Activated gamma-delta T cell treated with anti-CD3 and anti-CD28 coated beads, Interleukin-2, amount 50 U/mL, for 16 hours (primary cell): Measurements from ENCODE around the gene DNM2.
"Not testable (repeated sequence)": the region's sequence is repeated elsewhere in the genome, so short reads cannot be mapped to it uniquely, and the experiment has no call there.

Experiments
- DNase-seq: peaks from one replicate; pipeline ENCODE4 v3.0.0-alpha.2; 2020; ENCODE audit warnings: low read depth

The DNM2 gene

DNA sequence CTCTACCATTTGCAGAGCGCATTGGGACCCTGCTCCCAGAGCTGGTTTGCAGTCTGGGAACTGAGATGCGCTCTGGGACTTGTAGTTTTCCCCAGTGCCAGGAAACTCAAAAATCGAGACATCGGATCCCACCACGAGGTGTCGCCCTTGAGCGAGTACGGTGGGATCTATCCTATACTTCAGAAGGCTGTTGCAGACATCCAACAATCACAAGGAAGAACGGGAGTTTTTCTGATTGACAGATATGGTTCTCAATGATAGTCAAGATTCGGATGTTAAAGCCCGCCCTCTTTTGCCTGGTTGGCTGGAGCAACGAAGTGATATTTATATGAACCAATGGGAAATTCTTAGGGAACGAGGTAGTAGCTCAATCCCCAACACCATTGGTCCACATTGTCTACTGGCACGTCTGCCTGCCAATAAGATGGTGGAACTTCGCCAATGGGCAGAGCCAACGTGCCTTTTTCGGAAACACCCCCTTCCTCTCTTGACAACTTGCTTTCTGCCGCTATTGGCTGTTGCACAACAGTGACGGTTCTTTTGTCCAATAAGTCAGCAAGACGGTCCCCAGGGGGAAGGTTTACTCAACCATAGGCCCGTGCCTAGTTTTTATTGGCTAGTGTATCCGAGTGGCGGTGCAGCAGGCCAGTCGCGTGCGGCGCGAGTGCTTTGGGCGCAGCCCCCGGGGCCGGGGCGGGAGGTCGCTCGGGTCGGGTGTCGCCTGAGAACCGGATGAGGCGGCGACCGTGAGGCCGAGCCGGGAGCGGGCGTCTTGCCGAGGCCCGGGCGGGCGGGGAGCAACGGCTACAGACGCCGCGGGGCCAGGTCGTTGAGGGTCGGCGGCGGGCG lies at the start of gene DNM2:
DNM2 (plus strand) TSS at position 724 of the 849 bp plus-strand sequence. CDS start 164 bp downstream, outside the sequence.
- DNase-seq, result peak; percentile 97

DNA sequence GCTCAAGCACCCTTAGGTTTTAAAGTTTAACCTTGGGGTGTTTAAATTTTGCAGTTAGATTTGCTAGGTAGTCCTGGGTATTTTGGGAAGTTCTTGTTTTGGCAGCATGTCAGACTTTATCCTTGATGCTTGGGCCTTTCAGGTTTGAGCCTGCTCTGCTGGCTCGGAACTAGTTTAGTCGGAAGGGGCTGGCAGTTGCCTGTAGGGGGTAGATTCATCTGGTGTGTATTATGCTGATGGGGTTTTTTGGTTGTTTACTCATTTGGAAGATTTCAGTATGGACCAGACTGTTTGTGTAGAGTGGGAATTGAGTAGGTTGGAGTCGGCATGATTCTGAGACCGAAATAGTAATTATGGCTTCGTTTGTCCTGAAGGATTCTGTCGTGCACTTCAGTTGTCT lies 48.6 kb upstream of the DNM2 start:
- DNase-seq, result no peak

DNA sequence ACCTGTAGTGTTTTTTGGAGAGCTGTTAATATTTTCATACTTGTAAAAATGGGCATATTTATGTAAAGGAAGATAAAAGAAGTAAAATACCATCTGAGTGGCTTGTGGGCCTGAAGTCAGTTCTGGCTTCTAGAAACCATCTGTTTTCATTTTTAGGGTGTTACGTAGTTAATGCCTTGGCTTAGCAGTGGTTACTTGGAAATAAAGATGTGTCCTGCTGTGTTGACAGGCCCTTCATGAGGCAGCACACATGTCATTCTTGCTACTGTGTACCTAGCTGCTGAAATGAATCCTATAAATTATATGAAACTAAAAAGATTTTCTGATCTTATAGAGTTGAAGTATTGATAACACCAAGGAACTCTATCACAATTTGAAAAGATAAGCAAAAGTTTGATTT lies 47.7 kb upstream of the DNM2 start:
- DNase-seq, result no peak

DNA sequence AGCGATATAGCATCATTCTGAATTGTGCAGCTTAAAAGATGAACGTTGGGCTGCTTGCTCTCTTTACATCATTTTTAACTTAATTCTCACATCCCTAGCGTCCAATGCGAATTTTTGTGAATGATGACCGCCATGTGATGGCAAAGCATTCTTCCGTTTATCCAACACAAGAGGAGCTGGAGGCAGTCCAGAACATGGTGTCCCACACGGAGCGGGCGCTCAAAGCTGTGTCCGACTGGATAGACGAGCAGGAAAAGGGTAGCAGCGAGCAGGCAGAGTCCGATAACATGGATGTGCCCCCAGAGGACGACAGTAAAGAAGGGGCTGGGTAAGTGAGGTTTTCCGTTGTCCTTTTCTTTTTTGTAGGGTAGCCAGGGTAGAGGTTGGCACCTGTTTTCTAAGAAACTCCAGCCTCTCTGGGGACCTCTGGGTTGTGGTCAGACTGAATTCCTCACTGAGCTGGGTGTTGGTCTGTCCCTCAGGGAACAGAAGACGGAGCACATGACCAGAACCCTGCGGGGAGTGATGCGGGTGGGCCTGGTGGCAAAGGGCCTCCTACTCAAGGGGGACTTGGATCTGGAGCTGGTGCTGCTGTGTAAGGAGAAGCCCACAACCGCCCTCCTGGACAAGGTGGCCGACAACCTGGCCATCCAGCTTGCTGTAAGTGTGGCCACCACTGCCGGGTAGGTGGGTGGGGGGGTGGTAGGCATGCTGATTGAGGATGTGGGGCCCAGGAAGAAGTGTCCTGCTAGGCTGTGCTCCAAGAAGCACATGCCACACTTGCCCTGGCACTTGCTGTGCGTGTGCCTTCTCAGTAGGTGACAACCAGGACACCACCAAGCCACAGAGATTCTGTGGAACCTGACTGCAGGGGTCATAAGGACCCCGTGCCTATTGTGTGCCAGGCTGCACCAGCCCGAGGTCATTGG lies 46.7 kb upstream of the DNM2 start:
- no peak for DNase-seq

DNA sequence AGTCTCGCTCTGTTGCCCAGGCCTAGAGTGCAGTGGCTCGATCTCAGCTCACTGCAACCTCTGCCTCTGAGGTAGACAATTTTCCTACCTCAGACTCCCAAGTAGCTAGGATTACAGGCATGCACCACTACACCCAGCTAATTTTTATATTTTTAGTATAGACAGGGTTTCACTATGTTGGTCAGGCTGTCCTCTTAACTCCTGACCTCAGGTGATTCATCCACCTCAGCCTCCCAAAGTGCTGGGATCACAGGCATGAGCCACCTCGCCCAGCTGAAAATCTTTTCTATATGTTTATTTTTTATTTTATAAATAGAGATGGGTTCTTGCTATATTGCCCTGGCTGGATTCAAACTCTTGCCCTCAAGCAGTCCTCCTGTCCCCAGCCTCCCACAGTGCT lies 46.0 kb upstream of the DNM2 start:
- DNase-seq, result not testable (repeated sequence)

DNA sequence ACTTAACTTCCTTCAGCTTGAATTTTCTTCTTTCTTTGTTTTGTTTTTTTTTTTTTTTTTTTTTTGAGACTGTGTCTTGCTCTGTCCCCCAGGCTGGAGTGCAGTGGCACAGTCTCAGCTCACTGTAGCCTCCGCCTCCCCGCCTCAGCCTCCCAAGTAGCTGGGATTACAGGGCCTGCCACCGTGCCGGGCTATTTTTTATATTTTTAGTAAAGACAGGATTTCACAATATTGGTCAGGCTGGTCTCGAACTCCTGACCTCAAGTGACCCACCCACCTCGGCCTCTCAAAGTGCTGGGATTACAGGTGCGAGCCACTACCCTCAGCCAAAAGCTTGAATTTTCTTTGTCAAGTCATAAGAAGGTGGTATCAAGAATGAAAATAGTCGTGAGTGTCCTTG lies 42.7 kb upstream of the DNM2 start:
- DNase-seq, result not testable (repeated sequence)

DNA sequence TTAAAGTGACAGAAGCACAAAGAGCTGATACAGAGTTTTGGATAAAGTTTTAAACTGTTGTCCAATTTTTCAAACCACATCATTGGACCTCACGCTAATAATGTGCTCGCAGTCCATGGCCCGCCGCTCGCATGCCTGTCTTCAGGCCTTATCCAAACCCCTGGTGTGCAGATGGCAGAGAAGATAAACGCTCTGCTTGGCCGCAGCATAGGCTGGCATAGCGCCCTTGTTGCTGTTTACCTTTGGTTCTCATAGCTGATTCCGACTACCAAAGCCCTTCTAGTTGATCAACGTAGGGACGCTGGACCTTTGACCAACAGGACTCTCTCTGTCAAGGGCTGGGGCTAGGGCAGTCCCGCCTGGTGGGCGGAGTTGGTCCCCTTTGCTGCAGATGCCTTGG lies 40.1 kb upstream of the DNM2 start:
- no peak for DNase-seq

DNA sequence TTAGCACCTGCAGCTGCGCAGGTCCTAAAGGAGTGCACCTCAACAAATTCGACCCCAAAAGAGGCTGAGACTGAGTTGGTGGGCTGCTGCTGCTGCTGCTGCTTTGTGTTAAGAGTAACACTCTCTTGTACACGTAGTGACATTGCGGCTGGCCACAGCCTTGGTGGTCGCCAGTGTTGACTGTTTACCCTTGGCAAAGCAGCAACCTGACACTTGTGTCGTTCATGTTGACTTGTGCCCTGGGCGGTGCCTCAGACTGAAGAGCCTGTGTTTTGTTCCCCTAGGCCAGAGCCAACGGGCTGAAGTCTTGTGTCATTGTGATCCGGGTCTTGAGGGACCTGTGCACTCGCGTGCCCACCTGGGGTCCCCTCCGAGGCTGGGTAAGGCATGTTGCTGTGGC lies 39.1 kb upstream of the DNM2 start:
- DNase-seq, result no peak

DNA sequence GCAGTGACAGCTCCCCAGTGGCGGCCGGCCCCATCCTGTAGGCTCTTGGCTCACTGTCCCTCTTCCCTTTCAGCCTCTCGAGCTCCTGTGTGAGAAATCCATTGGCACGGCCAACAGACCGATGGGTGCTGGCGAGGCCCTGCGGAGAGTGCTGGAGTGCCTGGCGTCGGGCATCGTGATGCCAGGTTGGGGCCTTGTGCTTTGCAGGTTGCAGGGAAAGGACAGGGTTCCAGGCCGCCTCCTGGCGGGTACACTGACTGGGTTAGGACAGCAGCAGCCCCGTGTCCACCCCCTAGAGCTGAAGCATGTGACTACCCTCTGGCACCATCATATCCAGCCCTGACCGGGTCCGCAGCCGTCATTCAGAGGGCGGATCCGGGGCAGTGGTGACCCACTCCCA lies 38.1 kb upstream of the DNM2 start:
- DNase-seq, result no peak

DNA sequence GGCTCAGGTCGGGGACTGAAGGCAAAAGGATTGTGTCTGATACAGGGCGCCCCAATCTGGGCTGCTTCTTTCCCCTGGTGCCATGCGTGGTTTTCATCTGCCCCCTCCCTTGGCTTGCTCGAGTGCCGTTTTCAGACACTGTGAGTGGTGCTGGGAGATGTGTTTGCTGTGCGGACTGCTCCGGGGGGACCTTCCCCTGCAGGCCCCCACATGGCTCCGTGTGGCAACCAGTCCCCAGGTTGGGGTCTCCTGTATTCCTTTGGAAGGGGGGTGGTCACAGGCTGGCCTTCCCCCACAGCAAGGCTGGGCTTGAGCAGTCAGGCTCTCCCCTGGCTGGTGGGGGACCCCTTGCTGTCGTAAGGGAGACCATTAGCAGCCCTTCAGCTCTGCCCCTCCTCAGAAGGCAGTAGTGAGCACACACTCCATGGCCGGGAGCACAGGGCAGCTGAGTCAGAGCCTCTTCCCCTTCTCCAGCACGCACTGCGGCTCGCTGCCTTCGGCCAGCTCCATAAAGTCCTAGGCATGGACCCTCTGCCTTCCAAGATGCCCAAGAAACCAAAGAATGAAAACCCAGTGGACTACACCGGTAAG lies 37.2 kb upstream of the DNM2 start:
- DNase-seq, result no peak

DNA sequence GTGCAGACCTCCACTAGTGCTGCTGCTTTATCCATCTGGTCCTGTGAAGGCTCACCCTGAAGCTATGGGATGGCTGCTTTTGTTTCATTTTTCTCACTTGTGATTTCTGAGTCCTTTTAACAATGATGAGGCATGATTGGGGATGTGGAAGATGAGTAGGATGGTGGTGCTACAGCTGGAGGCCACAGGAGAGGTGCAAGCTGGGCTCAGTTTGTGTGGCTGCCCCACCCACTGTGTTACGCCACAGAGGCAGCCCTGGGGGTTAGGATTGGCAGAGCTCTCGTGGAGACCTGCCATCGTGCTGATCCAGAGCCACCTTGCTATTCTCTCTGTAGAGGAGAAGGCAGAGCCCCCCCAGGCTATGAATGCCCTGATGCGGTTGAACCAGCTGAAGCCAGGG lies 36.2 kb upstream of the DNM2 start:
- no peak for DNase-seq

DNA sequence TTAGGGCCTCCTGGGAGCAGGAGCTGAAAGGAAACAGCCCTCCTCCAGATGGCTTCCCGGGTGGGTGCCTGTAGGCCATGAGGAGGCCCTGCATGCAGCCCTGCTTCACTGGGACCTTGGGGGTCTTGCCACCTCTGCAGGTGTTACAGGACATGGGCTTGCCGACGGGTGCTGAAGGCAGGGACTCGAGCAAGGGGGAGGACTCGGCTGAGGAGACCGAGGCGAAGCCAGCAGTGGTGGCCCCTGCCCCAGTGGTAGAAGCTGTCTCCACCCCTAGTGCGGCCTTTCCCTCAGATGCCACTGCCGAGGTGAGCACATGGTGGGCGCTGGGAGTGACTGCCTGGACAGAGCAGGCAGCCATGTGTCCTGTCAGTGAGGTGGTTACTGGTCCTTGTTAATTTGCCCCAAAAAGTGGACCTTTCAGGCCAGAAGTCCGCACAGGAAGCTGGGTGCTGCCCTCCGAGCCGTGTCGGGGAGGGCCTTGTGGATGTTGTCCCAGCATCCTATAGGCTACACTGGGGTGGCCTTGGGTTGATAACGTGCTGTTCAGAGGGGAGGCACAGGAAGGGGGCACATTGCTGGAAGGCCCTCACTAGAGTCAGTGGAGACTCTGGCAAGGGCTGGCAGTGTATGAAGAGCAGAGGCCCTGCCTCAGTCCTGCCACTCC lies 35.3 kb upstream of the DNM2 start:
- DNase-seq, result no peak

DNA sequence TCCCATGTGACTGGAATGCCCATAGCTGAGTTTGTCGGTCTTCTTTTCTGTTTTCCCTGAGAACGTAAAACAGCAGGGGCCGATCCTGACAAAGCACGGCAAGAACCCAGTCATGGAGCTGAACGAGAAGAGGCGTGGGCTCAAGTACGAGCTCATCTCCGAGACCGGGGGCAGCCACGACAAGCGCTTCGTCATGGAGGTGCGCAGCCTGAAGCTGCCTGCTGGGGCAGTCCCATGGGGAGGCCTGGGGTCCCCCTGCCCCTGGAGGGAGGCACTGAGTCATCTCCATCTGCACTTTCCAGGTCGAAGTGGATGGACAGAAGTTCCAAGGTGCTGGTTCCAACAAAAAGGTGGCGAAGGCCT lies 34.8 kb upstream of the DNM2 start:
- DNase-seq, result no peak

DNA sequence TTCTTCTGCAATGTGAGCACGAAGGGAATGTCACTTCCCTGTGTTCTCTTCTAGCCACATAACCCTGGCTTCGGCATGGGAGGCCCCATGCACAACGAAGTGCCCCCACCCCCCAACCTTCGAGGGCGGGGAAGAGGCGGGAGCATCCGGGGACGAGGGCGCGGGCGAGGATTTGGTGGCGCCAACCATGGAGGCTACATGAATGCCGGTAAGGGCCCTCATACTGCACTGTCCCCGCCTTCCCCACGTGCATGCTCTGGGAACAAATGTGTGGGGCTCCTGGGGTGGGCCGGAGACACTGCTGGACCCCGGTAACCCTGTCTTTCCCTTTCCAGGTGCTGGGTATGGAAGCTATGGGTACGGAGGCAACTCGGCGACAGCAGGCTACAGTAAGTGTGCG lies 34.3 kb upstream of the DNM2 start:
- DNase-seq, result no peak

DNA sequence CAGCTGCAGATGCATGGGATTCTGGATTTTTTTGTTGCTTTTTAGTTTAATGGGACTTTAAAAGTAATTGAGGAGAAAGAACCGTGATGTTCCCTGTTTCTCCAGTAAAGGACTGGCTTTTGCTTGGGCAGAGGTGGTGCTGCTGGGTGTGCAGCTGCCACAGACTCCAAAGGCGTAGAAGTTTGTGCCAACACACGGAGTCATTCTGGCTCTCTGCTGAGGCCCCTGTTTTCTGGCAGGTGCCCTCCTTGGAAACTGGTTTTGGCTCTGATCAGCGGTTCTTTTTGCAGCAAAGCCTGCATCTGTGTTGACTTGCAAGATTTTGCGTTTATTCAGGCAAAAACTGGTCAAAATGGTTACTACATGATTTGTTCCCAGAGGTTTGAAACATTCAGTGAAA lies 32.7 kb upstream of the DNM2 start:
- DNase-seq, result no peak

DNA sequence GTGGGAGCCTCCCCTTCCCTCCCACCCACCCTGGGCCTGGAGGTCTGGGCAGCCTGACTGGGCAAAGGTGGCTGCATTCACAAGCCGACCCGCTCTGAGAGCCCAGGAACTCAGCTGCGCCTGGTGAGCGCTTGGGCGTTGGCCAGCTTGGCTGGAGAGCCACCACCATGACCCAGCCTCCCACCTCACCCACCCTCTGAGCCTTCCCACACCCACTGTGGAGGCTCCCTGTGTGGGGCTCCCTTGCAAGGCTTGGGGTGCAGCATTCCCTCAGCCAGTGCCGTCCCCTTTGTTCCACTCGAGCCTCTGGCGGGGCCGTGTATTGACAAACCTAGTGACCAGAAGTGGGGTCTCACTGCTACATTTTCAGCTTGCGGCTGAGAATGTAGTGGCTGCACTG lies 31.7 kb upstream of the DNM2 start:
- DNase-seq, result no peak

DNA sequence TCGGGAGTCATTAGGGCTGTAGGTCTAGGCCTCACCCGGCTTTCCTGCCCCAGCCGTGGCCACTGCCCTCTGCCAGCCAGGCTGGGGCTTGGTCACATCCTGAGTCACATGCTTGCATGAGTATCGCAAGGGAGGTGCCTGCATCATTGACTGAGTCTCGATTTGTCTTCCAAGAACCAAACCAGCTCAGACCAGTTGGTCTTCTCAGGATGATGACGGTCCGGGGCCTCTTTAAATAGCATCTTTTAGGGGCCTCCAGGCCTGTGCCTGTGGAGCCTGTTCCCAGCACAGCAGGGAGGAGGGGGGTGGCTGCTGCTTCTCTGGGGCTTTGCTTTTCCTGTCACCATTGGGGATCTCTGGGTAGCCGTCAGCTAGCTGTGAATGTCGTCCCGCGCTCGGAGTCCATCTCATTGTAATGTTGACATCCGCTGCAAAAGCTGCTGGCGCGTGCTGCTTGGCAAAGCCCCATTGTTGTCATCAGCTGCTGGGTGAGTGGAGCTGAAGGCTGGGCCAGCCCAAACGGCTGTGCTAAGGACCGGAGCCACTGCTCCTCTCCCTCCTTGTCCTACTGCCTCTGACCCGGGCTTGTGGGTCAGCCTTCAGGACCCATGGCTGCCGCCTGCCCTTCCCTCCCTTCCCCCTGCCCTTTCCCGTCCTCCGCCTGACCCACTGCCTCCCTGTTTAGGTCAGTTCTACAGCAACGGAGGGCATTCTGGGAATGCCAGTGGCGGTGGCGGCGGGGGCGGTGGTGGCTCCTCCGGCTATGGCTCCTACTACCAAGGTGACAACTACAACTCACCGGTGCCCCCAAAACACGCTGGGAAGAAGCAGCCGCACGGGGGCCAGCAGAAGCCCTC lies 31.0 kb upstream of the DNM2 start:
- no peak for DNase-seq

DNA sequence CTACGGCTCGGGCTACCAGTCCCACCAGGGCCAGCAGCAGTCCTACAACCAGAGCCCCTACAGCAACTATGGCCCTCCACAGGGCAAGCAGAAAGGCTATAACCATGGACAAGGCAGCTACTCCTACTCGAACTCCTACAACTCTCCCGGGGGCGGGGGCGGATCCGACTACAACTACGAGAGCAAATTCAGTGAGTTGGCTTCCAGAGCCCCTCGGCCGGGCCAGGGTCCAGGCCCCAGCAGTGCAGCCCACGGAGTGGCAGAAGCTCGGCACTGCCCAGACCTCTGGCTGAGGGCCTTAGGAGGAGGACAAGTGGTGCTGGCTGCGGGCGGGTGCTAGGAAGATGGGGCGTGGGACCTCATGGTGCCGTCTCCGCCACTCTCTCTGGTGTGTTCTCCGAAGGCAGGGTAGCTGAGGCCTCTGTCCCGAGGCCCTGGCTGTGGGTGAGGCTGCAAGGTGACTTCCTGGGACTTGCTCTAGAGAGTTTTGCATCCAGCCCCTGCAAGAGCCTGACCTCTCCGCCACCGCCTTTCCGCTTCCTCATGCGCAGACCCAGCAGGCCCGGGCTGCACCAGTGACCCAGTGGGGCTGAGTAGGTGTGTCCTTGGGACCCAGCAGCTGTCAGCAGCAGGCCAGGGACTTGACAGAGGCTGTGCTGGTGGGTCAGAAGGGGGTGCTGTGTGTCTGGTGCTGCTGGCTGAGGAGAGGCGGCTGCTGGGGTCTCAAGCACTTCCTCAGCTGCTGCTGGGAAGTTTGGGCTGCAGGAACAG lies 30.2 kb upstream of the DNM2 start:
- no peak for DNase-seq

DNA sequence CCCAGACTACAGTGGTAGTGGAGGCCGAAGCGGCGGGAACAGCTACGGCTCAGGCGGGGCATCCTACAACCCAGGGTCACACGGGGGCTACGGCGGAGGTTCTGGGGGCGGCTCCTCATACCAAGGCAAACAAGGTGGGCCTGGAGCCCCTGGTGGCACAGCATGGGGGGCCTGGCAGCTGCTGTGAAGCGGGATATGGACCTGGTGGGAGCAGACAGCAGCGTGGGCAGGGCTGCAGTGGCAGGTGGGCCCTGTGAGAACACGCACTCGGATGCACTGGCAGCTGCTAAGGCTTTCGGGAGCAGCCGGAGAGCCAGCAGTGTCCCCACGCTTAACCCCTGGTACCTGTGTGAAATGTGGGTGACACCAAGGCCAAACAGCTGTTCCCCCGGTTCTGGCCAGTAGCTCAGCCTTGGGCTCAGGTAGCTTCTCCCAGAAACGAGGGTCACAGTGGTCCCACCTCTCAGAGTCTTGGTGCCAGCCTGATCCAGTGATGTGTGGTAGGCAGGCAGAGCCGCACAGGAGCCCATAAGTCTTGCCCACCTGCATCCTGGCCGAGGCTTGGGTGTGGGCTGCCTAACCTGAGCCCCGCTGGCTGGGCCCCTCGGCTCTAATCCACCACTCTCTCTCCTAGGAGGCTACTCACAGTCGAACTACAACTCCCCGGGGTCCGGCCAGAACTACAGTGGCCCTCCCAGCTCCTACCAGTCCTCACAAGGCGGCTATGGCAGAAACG lies 29.2 kb upstream of the DNM2 start:
- no peak for DNase-seq

DNA sequence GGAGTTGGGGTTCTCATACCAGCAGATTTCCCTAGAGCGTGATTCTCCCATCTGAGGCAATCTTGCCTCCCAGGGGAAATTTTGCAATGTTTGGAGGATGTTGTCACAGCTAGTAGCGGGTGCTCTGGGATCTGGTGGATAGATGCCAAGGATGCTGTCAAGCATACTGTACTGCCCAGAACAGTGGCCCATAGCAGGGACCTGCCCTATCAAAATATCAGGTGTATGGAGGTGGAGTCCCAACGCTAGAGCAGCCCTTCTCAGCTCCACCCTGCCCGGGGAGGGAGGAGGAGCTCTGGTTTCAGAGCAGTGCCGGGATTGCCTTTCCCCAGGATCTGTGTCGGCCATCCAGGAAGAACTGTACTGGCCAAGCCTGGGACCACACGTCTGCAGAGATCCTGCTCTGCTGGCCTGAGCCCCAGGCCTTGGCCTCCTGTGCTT lies 27.5 kb upstream of the DNM2 start:
- DNase-seq, result no peak
